Hypothalamus (tissue), 51 donors: ENCODE results near the gene PRLR.
"Not testable (repeated sequence)": the region's sequence is repeated elsewhere in the genome, so short reads cannot be mapped to it uniquely, and the experiment has no call there.

ENCODE experiments used
- DNase-seq, 51 donors: peaks; one replicate each; lab custom pipeline; 2025; lab: John Stamatoyannopoulos, UW

Gene PRLR

DNA sequence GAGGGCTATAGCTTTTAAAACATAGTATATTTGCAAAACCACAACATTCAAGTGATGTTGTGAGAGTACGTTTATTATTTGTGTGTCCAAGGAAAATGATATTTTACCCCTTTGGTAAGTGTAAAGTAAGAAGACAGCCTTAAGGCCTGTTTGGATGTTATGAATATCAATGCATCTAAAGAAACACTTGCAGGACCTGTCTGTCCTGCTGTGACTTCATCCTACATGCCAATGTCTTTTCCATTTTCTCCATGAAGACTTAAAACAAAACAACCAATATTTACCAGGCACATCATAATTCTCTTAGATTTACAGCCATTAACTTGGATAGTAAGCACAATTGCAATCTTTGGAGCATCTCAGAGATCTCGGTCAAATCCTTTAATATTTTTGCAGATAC lies 29.0 kb downstream of the PRLR start:
- DNase-seq, result no peak

DNA sequence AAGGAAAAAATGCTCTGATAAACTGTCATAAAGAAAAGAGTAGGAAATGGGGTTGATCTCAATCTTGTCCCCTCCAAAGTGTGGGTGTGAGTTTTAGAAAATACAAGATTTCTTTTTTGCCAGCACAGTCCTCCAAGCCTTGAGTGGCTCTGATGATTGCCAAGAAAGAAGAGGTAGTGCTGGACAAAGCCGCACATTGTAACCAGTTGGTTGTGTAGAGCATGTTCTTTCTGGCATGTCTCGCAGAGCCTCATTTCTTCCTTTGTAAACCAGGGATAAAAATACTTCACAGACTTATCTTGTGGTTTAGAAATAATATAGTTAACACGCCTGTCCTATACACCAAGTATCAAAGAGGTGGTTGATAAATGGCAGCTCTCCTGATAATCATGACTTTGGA lies 30.4 kb downstream of the PRLR start:
- no peak for DNase-seq

DNA sequence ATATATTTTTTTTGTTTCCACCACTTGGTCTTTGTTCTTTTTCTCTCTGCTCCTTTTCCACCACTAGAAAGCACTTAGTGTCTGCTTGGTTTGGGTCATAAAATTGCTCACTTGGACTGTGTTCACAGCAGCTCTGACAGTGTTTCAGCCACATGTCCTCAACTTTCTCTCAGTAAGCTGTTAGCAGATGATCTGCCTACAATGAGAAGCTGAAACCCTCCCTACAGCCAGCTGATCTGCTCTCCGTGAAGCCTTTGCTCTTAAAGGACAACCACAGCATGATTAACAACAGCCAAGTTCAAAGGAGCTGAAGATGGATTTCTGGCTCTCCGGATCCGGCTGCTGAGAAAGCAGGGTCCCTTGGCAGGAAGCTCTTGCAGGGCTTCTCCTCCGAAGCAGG lies 31.6 kb downstream of the PRLR start:
- no peak for DNase-seq

DNA sequence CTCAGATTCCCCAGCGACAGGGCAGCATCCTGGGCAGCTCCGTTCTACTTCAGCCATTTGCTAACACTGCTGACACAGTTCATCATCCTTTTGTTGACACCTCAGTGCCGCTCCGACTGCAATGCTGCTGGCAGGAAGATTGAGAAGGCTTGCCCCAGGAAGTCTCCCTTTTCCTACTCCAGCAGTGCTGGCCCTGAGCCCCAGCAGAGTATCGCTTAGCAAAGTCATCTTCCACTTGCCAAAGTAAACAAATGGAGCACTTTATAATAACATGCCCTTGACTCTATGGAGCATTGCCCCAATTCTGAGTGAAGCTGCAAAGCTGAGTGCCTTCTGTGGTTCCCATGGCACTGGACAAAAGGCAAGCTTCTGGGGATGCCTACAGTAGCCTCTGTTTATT lies 32.2 kb downstream of the PRLR start:
- peak in 1 of 51 donors; percentile 3 for DNase-seq

DNA sequence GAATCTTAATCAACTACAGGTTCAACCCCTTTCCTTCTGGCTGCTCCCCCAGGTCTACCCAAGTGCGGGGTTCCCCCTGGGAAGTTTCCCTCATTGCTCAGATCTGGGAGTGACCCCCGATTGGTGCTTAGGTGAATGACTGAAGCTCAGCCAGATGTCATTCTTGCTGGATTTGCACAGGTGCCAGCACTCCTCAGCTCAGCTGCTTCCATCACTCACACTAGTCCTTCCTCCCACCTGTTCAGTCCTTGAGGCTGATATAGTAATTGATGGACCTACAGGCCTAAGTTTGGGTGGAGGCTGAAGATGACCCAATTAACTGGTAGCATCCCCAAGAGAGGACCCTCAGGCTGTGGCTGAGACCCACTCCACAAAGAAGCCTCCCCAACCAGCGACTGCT lies 32.9 kb downstream of the PRLR start:
- no peak for DNase-seq

DNA sequence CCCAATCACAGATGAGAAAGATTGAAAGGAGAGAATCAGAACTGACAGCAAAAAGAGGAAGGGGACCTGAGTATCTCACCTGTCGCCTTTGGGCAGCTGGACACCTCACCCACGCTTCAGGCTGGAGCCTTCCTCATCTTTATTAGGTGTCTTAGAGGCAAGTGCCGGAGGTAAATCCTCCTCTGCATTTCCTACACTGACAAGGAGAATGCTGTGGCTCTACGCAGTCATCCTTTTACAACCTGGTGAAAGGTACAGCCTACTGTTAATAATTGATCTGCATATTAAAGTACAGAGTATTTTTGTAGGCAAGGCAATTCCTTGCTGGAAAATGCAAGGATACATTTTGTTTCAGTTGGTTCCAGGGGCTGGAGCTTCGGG lies 34.8 kb downstream of the PRLR start:
- DNase-seq, result no peak

DNA sequence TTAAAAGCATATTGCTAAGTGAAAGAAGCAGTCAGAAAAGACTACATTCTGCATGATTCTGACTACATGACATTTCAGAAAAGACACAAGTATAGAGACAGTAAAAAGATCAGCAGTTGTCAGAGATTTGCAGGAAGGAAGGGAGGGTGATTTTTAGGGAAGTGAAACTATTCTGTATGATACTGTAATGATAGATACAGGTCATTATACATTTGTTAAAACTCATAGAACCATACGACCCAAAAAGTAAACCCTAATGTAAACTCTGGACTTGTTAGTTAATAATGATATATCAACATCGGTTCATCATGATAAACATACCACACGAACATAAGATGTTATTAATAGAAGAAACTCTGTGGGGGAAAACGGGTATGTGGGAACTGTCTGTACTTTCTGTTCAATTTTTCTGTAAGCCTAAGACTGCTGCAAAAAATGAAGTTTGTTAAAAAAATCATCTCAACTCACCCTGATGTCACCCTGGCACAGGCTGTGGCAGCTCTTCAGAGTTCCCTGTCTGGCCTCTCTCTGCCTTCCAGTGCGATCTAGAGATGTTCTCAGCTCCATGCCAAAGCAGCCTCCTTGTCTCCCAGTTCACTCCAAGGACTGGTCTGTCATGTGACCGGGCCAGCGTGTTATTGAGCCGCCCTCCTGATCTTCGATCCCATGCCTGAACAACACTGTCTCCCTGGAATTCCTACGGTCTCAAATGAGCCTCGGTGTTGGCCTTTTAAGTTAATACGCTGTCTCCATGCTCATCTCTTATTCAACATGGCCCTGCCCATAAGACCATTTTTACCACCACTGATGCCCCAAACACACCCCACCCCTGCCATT lies 35.4 kb downstream of the PRLR start:
- no peak for DNase-seq

DNA sequence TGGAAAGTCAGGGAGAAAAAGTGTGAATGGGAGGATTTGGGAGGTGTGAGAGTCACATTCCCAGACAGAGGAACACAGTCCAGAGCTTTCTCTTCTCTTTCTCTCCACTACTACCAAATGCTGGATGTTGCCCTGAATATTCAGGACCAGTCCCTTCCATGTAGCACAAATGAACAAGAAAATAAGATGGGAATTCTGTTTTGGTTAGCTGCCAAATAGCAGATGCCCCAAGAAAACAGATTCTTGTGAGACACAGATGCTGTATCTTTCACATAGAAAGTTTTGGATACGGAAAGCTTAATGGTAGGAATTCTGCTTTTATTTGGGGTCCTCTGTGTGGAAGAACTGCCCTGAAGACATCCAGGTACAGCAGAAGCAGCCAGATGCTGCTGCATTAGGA lies 37.8 kb downstream of the PRLR start:
- DNase-seq, result no peak

DNA sequence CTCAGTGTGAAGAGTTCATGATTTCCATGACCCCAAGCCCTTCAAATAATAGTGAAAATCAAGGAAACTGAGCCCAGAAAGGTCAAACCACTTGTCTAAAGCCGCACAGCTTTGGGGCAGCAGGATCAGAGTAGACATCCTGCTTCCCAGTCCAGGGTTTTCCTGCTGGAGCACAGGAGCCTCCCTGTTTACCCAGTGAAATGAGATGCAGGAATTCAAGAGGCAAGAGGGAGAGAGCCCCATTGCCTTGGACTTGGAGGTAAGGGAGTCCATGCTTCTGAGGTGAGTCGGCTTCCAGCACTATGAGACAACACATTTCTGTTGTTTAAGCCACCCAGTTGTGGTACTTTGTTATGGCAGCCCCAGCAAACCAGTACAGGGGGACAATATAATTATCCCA lies 40.5 kb downstream of the PRLR start:
- DNase-seq, result not testable (repeated sequence)

DNA sequence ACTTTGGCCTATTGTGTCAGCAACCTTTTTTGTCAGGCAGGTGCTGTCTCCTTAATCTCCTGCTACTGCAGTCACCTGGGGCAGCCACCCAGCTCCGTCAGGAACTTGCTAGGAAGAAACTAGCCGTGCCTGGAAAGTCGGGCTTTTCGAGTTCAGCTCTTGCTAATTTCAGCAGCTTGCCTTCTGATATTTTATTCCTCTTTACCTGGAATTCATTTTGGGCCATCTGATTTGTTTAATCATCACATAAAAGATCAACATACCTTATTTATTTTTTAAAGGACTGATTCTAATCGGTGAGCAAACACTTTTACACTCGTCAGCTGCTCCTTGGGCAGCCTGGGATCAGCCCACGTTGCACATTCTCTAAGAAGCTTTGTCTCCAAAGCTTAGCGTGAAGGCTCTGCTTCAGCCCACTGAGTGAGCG lies 42.2 kb downstream of the PRLR start:
- no peak for DNase-seq

DNA sequence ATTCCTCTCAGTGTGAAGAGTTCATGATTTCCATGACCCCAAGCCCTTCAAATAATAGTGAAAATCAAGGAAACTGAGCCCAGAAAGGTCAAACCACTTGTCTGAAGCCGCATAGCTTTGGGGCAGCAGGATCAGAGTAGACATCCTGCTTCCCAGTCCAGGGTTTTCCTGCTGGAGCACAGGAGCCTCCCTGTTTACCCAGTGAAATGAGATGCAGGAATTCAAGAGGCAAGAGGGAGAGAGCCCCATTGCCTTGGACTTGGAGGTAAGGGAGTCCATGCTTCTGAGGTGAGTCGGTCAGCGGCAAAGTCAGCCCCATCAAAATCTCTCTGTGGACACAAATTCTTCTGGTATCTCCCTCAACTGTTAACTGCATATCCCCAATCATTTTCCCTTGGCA lies 42.7 kb downstream of the PRLR start:
- not testable (repeated sequence) for DNase-seq

DNA sequence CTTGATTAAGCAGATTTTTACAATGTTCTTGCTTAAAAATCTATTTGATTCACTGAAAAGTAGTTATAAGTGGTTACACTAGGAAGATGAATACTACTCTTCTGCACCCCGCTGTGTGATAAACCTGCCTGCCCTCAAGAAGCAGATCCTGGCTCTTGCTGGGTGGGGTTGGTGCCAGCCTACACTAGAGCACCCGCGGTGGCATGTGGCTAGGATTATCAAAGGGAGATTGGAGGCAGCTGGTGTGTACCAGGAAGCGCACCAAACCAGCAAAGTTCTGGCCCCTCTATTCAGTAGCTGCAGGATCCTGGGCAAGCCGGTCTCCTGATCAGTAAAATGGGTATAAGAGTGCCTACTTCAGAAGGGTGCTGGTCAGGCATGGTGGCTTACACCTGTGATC lies 43.5 kb downstream of the PRLR start:
- DNase-seq, result no peak

DNA sequence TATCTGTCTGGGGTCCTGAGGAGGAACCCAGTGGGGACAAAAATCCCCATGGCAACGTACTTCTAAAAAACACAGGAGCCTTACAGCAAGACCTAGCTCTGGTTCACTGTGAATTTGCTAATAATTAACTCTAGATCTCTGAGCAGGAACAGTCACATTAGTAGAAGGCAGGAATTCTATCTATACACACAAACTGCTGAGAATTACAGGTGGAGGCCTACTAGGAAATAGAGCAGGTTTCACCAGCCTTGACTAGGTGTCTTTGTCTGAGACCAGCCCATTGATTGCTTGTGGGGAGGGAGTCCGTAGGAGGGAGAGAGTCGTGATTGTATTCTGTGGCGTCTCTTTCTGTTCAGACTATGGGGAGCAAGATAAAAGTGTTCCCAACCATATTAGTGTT lies 44.8 kb downstream of the PRLR start:
- DNase-seq, result no peak

DNA sequence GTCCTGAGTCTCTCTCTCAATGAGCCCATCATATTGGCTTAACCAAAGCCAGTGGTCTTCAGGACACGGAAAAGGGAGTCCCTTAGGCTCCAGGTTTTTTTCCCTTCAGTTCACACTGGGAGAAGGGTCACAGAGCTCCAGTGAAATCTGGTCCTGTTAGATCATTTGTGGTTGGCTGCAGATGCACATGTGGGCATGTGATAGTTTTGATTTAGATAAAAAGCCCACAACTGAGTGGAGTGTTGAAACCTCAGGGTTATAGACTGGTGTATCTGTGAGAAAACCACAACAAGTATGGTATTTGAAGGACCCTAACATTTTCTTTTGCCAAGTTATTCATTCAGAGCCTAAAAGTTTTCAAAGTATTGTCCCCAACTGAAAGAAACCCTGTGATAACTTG lies 46.7 kb downstream of the PRLR start:
- DNase-seq, result no peak

DNA sequence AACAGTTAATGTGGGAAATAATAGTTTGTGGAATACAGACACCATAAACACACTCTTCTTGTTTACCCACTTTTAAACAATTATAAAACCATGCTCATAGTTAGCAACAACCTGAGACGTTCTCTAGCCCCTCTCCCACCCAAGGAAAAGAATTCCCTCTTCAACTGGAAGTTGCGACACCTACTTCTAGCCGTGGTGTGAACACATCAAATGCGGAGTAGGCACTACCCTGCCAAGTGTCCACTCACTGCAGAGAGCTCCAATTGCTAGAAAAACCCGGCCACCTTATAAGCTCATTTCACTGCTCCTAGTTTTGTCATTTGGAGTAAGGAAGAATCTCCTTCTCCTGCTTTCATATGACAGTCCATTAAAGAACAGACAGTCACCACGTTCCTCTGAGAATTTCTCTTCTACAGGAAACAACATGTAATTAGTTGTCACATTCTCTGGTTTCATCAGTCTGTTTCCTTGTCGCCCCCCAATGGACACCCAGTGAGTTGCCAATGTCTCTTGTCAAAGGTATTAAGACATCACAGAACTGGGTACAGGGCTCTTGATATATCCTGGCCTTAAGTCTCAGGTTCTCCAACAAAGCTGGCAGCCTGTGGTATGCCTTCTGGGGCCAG lies 47.3 kb downstream of the PRLR start:
- DNase-seq, result peak in 13 of 51 donors; percentile 2 to 28 (median 15)

DNA sequence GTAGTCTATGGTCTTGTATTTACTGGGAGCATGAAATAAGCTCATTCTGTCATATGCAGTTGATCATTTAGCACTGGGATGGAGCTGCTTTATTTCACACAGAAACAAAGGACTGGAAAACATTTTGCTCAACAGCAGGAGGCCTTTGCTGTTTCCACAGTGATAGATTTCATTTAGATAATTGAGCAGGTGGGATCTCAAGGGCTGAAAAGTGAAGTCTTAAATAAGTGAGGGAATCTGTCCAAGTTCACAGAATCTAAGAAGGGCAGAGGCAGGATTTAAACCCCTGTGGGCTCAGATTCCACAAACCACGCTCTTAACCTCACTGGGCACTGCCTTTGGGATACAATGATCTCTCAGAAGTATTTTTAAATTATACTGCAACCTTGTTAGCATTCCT lies 47.8 kb downstream of the PRLR start:
- DNase-seq, result no peak

DNA sequence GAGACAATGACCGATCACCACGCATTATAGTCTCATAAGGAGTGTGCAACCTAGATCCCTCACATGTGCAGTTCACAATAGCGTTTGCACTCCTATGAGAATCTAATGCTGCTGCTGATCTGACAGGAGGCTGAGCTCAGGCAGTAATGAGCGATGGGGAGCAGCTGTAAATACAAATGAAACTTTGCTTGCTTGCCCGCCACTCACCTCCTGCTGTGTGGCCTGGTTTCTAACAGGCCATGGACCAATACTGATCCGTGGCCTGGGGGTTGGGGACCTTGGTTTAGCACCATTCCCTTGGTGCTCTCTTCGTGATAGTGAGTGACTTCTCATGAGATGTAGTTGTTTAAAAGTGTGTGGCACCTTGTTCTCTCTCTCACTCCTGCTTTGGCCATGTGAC lies 50.2 kb downstream of the PRLR start:
- DNase-seq, result no peak

DNA sequence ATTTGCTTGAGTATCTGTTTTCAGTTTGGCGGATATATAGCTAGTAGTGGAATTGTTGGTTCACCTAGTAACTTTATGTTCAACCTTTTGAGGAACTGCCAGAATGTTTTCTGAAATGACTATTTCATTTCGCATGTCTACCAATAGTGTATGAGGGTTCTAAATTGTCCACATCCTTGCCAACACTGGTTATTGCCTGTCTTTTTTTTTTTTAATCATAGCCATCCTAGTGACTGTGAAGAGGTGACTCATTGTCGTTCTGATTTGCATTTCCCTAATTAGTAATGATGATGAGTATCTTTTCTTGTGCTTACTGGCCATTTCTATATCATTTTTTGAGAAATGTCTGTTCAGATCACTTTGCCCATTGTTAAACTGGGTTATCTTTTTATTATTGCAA lies 52.5 kb downstream of the PRLR start:
- DNase-seq, result no peak

DNA sequence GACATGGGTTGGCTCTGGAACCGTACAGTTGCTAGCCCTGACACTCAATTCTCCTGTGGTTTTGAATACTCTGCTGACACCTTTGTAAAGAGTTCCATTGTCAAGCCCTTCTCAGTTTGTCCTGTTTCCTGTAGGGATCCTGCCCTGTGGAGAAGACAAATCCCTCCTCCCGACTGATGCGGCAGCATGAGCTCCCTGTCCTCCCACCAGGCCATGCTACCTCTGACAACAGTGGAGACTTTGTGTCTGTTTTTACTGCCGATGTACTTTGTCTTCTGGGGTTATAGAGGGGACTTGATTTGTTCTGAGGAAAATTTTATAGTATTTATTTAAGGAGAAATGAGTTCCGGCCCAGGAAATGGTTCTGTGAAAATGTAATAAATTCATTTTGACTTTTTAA lies 57.8 kb downstream of the PRLR start:
- DNase-seq, result no peak

DNA sequence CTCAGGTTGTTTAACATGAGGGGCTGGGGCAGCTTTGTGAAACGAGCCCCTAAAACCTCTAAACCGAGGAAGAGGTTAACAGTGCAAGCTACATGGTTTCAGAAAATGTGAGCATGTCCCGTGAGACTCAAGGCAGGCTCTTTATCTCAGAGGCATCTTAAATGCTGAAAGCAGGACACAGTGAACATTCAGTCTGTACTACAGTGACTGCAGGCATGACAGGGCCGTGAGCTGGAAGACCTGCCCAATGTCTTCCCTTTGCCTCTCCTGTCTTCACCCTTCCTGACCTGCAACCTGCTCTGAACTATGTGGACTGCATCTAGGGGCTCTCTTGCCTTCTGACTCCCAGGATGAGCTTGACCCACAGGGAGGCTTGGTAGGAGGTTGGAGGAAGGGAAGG lies 58.3 kb downstream of the PRLR start:
- DNase-seq, result no peak

DNA sequence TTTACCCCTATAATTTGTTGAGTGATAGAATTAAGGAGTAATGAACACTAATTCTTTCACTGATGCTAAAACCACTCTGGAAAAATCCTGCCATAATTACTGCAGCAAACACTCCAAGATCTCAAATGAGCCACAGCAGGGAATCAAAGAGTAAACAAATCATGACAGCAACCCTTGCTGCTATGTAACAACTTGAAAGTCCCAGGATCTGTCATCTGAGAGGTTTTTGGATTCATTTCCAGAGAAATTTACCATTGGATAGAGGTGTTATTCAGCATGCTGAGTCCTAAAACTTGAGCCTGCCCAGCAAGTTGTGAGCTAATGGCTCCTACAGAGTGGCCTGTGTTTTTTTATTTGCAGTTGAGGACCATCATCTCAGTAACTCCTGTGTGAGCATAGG lies 59.2 kb downstream of the PRLR start:
- DNase-seq, result no peak

DNA sequence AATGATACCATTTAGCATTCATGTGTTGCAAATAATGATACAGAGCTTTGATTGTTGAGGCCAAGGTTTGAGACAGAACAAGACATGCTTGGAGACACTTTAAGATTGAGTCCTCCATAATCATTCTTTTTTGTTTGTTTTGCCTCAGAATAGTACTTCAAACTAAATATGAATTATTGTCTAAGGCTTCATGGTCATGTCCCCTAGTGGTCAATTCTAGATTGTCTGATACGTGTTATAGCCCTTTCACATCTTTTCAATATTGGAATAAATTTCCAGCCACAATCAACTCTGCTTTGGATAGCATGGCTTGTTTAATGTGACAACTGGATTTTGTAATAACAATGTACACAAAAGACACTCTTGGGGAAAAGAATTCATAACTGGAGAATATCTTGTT lies 64.2 kb downstream of the PRLR start:
- no peak for DNase-seq
